ENCODE results near the gene CFAP74. TPM values are rescaled to one million over a fixed set of nuclear protein-coding genes. Genes with fewer than 3 reads are reported as not detected.
A peak's percentile ranks its signal among the peaks of the same experiment; 100 is the strongest.

Gene CFAP74
- total RNA-seq, 4 donors from 2014 or later = 0.35 to 1.1 (median 0.83) TPM; not detected in 1

DNA sequence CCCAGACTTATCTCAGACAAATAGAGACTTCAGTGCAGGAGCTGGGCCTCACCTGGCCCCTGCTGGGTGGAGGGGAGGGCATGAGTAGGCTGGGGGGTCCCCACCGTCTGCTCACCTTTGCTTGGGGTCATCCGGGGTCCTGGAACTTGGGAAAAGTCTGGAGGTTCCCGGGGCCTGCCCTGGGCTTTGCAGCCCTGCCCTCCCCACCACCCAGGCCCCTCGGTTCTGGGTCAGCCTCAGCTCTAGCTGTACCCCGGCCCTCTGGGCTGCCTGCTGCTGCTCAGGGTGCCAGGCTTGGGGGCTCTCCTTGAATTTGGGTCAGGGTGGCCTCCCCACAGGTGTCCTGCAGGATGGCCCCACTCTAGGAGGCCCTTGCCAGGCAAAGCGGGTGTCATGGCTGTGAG, 82.1 kb downstream of the CFAP74 start:
- Histone ChIP-seq H3K36me3 (no peaks in the 10 kb centered on the region), H3K27me3 (no peaks in the 10 kb centered on the region), H3K9me3 (no peaks in the 10 kb centered on the region), H3K4me1 (peaks cover 8 to 29% (median 12%) of the 10 kb centered on the region in 4 donors), H3K27ac (no peak overlapping the region), H3K4me3 (no peak overlapping the region)
- TF ChIP-seq POLR2A (IDR thresholded peaks at IDR 0.05) = no peak
- TF ChIP-seq, protein P1, sequence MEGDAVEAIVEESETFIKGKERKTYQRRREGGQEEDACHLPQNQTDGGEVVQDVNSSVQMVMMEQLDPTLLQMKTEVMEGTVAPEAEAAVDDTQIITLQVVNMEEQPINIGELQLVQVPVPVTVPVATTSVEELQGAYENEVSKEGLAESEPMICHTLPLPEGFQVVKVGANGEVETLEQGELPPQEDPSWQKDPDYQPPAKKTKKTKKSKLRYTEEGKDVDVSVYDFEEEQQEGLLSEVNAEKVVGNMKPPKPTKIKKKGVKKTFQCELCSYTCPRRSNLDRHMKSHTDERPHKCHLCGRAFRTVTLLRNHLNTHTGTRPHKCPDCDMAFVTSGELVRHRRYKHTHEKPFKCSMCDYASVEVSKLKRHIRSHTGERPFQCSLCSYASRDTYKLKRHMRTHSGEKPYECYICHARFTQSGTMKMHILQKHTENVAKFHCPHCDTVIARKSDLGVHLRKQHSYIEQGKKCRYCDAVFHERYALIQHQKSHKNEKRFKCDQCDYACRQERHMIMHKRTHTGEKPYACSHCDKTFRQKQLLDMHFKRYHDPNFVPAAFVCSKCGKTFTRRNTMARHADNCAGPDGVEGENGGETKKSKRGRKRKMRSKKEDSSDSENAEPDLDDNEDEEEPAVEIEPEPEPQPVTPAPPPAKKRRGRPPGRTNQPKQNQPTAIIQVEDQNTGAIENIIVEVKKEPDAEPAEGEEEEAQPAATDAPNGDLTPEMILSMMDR (IDR thresholded peaks at IDR 0.05) = no peak
- no peak for DNase-seq

DNA sequence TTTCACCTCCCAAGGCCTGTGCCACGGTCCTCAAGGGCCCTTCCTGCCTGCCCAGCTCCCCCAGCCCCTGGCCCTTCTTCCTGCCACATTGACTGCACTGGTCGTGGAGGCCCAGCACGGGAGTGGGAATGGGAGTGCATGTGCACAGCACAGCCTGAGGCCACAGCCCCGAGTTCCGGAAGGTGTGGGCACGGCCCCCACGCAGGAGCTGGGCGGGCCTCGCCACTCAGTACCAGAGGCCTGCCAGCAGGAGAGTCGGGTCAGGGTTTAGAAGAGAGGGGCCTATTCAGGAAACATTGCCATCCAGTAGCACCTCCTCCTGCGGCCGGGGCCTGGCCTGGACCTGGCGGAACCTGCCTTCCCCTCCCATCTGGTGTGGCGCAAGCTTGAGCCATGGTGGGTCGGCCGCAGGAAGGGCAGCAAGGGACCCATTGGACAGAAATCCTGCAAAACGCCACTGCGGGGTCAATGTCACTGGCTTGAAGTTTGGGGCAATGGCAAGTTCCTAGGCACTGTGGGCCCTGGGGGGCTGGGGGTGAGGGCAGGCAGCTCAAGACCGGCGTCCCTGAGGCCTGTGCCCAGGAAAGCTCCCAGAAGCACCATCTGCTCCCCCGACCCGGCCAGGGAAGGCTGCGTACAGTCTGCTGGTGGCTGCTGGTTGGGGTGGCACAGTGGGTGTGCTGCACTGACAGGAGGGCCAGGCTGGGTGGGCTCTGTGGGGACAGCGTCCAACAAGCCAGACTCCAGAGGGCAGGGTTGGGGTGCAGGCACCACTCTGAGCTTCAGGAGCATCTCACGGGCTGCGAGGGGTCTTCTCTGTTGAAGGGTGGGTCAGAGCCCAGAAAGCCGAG, 82.8 kb downstream of the CFAP74 start:
- no peaks in the 10 kb centered on the region for H3K36me3 ChIP-seq
- H3K4me1 ChIP-seq = peaks cover 8 to 29% (median 12%) of the 10 kb centered on the region in 4 donors
- H3K27me3 ChIP-seq = no peaks in the 10 kb centered on the region
- H3K27ac ChIP-seq = peak overlapping the region in 1 of 4 donors; percentile 63
- H3K4me3 ChIP-seq = no peak overlapping the region
- no peaks in the 10 kb centered on the region for H3K9me3 ChIP-seq
- no peak for DNase-seq
- TF ChIP-seq POLR2A (IDR thresholded peaks at IDR 0.05) = no peak
- TF ChIP-seq, protein P1 (IDR thresholded peaks at IDR 0.05) = no peak

DNA sequence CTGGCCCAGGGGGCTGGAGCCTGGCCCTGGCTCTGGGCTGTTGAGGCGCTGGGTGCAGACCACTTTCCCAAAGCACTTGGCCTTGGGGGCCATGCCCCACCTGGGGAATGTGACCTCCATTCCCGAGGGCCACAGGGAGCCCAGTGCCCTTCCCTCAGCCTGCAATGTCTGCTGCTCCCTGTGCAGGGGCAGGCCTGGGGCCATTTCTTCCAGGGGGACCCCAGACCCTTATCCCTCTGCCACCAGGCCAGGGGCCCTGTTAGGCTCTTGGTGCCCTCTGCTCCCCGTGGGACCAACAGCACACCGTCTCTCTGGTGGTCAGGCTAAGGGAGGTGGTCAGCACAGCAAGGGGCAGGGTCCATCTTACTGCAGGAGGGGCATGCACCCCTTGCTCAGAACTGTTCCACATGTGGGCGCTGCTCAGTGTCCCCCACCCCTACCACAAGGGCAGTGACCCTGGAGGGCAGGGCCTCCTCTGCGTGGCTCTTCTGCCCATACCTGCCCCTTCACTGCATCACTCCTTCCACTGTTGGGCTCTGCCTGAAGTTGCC, 83.5 kb downstream of the CFAP74 start:
- TF ChIP-seq, protein P1 (IDR thresholded peaks at IDR 0.05) = no peak
- H3K9me3 ChIP-seq = no peaks in the 10 kb centered on the region
- H3K27me3 ChIP-seq = no peaks in the 10 kb centered on the region
- H3K36me3 ChIP-seq = no peaks in the 10 kb centered on the region
- peaks cover 8 to 29% (median 12%) of the 10 kb centered on the region in 4 donors for H3K4me1 ChIP-seq
- H3K4me3 ChIP-seq = peak overlapping the region in 2 of 4 donors; percentile 50 to 54
- DNase-seq = no peak
- peak overlapping the region; percentile 54 to 68 (median 61) for H3K27ac ChIP-seq

DNA sequence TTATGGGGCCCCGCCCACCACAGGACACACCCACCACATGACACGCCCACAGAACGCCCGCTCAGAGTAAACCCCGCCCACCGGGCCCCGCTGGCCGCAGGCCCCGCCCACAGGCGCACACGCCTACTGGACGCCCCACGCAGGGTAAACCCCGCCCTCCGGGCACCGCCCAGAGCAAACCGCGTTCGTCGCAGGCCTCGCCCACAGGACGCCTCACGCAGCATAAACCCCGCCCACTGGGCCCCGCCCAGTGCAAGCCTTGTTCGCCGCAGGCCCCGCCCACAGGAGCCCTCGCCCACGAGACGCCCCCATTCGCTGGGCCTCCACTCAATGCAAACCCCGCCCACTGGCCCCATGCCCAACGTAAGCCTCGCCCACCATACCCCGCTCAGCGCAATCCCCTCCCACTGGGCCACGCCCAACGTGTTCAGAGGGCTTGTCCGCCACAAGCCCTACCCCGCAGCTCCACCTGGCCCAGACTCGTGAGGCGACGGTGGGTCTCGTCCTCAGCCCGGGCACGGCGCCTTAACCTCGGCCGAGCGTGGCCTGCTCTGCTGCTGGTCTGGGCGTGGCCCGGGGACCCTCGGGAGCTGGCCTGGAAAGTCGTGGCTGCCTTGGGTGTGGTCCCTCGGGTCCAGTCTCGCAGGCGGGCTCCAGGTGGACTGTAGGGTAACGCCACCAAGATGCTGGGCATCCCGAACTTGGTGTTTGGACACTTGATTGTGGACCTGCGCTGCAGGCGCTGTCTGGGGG, 84.1 kb downstream of the CFAP74 start:
- Histone ChIP-seq H3K36me3 (no peaks in the 10 kb centered on the region), H3K4me3 (peak overlapping the region; percentile 50 to 58 (median 54)), H3K27me3 (no peaks in the 10 kb centered on the region), H3K9me3 (no peaks in the 10 kb centered on the region), H3K27ac (peak overlapping the region; percentile 54 to 68 (median 61)), H3K4me1 (peaks cover 8 to 29% (median 12%) of the 10 kb centered on the region in 4 donors)
- peak; percentile 25 to 58 for TF ChIP-seq POLR2A (IDR thresholded peaks at IDR 0.05)
- TF ChIP-seq, protein P1 (IDR thresholded peaks at IDR 0.05) = peak in 1 of 6 experiments; percentile 8
- peak; percentile 100 for DNase-seq

DNA sequence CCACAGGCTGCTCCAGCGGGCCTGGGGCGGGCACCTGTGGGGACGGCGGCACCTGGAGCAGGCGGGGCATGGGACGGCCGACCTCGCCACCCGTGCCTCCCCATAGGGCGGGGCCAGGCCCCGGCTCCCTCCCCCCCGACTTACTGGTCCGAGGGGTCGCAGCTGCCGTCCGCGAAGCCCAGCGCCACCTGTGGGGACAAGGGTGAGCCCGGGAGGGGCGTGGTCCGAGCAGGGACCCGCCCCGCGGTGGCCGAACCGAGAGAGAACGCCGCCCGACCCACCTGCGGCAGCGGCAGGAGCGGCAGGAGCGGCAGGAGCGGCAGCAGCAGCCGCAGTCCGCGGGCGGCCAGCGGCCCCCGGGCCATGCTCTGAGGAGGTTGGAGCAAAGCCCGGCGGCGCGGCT, 84.7 kb downstream of the CFAP74 start, which contains the start of gene TMEM52:
TSS of gene TMEM52 (minus strand) at position 379 of the 403 bp plus-strand sequence. CDS start at position 365, 14 bp downstream.
- Histone ChIP-seq H3K27me3 (no peaks in the 10 kb centered on the region), H3K9me3 (no peaks in the 10 kb centered on the region), H3K4me3 (peak within 1 kb of the TSS; percentile 50 to 58 (median 54)), H3K27ac (peak within 1 kb of the TSS; percentile 54 to 68 (median 61)), H3K4me1 (peaks cover 8 to 29% (median 12%) of the 10 kb centered on the region in 4 donors), H3K36me3 (no peaks in the 10 kb centered on the region)
- no peak for DNase-seq
- TF ChIP-seq, protein P1 (IDR thresholded peaks at IDR 0.05) = peak in 3 of 6 experiments; percentile 12 to 18 (median 17)
- TF ChIP-seq POLR2A (IDR thresholded peaks at IDR 0.05) = peak; percentile 70 to 82

Measured in Peyer's patch (tissue), 4 donors.